Measurements from ENCODE around the gene RAB24.

DNA sequence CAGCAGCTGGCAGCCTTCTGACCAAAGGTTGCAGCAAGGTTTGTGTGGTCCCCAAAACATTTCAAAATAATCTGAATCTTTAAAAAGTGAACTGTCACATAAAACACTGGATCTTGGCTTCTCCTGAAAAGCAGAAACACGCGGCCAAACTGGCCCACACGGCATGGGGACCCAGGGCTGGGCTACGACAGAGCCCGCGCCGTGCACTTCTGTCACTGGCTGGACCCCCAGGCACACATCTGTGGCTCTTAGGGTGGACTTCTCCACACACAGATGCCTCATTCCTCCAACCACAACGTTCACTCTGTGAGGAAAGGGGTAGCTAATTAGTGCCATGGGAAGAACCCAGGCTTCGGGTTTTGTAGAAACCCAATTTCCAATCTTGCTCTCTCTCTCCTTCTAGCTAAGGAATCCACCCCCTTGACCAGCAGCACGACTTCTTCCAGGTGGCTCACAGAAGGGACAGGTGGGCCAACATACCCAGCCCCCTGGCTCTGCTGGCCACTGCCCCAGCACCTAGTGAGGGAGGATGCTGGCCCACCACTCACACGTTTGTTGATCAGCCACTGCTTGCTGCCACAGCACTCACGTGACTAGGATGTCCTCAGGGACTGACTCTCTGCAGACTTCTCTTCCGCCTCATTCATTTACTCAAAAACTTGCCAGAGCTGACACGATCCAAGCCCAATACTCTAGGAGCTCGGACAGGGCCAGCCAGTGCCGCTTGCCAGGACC lies 30.1 kb upstream of the RAB24 start:
- no peak for TF ChIP-seq SIN3A (IDR thresholded peaks at IDR 0.05; ENCODE audit: borderline replicate concordance, insufficient read depth, low read length)
- TF ChIP-seq POLR2AphosphoS5 (IDR thresholded peaks at IDR 0.05; ENCODE audit: low read depth, low read length), result no peak
- no peak for TF ChIP-seq TAF1 (IDR thresholded peaks at IDR 0.05; ENCODE audit: borderline replicate concordance, insufficient read depth, low read length)

Data from PFSK-1 (cell line).